AG04449 (cell line): ENCODE data around the gene SOX6.
"Not testable (repeated sequence)": the region's sequence is repeated elsewhere in the genome, so short reads cannot be mapped to it uniquely, and the experiment has no call there.

Experiments
- CTCF ChIA-PET: fragments of 350-600 bp; formaldehyde crosslinking; extraction: SDS; loops from one replicate; lab custom pipeline; 2021; ENCODE audit warnings: antibody characterized with exemption; lab: Yijun Ruan, JAX
- POLR2A ChIA-PET: fragments of 400-600, 350-600 bp; formaldehyde crosslinking; extraction: SDS; loops from one replicate; lab custom pipeline; 2020; ENCODE audit warnings: antibody characterized with exemption, inconsistent platforms; lab: Yijun Ruan, JAX
- DNase-seq: peaks from one replicate; pipeline ENCODE4 v3.0.0-alpha.2; 2010; ENCODE audit warnings: low read depth, low spot score
- H3K4me3 ChIP-seq: 2 replicates; pipeline ENCODE4 v1.5.1; 2011; ENCODE audit warnings: low read depth, mild to moderate bottlenecking, control low read depth, low read length
- CTCF ChIP-seq: IDR thresholded peaks from one replicate; pipeline ENCODE4 v1.5.1; 2011; ENCODE audit warnings: mild to moderate bottlenecking, moderate library complexity, low read length, control low read depth, inconsistent platforms; ENCODE audit not compliant: insufficient read depth; ENCODE audit errors: missing control alignments

The SOX6 gene

GRCh38 chr11:16154715-16155396 is 201.5 kb downstream of the SOX6 start:
- ChIA-PET POLR2A (no interaction called here), CTCF (no interaction called here)
- no peak overlapping the region for H3K4me3 ChIP-seq
- DNase-seq = no peak
- no peak for TF ChIP-seq CTCF

GRCh38 chr11:16153951-16154350 is 202.4 kb downstream of the SOX6 start:
- POLR2A ChIA-PET = no interaction called here
- DNase-seq = no peak

GRCh38 chr11:16151138-16151537 is 205.2 kb downstream of the SOX6 start:
- POLR2A ChIA-PET = no interaction called here
- H3K4me3 ChIP-seq = no peak overlapping the region

More at GRCh38 chr11:16153951-16154350, 202.4 kb downstream of the SOX6 start:
- CTCF ChIA-PET = no interaction called here
- no peak for TF ChIP-seq CTCF
- H3K4me3 ChIP-seq = no peak overlapping the region

GRCh38 chr11:16149476-16149875 is 206.9 kb downstream of the SOX6 start:
- no peak overlapping the region for H3K4me3 ChIP-seq
- TF ChIP-seq CTCF = no peak
- CTCF ChIA-PET = interaction anchor here (1.0 to 1.2 kb wide), 3 partner anchors 37 to 457 kb away, joined by 3 read pairs; no protein-coding TSS in a partner anchor
- POLR2A ChIA-PET = interaction anchor here (0.7 kb wide), 1 partner anchor 334 kb away, joined by 4 read pairs; no protein-coding TSS in a partner anchor
- DNase-seq = no peak

More at GRCh38 chr11:16151138-16151537, 205.2 kb downstream of the SOX6 start:
- TF ChIP-seq CTCF = no peak
- DNase-seq = no peak
- CTCF ChIA-PET = interaction anchor here (1.1 kb wide), 2 partner anchors 147 to 173 kb away, joined by 3 read pairs; no protein-coding TSS in a partner anchor

GRCh38 chr11:16148301-16148931 is 207.9 kb downstream of the SOX6 start:
- no peak overlapping the region for H3K4me3 ChIP-seq
- ChIA-PET CTCF (interaction anchor here (1.0 to 1.2 kb wide), 2 partner anchors 39 to 458 kb away, joined by 3 read pairs; no protein-coding TSS in a partner anchor), POLR2A (no interaction called here)
- TF ChIP-seq CTCF = no peak
- DNase-seq = no peak

GRCh38 chr11:16146980-16147379 is 209.4 kb downstream of the SOX6 start:
- DNase-seq, POLR2A ChIA-PET, CTCF ChIA-PET, H3K4me3 ChIP-seq: not testable (repeated sequence)

GRCh38 chr11:16141614-16142013 is 214.7 kb downstream of the SOX6 start:
- CTCF ChIA-PET = interaction anchor here (1.5 kb wide), 1 partner anchor 465 kb away, joined by 4 read pairs; no protein-coding TSS in a partner anchor
- DNase-seq, H3K4me3 ChIP-seq, POLR2A ChIA-PET: not testable (repeated sequence)

- CTCF ChIA-PET = interaction anchor here (1.5 kb wide), 1 partner anchor 466 kb away, joined by 4 read pairs; no protein-coding TSS in a partner anchor
- DNase-seq, H3K4me3 ChIP-seq, POLR2A ChIA-PET: not testable (repeated sequence)
Measured at GRCh38 chr11:16141162-16141561, 215.2 kb downstream of the SOX6 start.
